ENCODE results near the gene ISG15. TPM values are rescaled to one million over a fixed set of nuclear protein-coding genes. Genes with fewer than 3 reads are reported as not detected.

The ISG15 gene
- polyA plus RNA-seq, 1 of the 3 experiments (the other 2 are of a cell fraction), result 28.6 TPM

DNA sequence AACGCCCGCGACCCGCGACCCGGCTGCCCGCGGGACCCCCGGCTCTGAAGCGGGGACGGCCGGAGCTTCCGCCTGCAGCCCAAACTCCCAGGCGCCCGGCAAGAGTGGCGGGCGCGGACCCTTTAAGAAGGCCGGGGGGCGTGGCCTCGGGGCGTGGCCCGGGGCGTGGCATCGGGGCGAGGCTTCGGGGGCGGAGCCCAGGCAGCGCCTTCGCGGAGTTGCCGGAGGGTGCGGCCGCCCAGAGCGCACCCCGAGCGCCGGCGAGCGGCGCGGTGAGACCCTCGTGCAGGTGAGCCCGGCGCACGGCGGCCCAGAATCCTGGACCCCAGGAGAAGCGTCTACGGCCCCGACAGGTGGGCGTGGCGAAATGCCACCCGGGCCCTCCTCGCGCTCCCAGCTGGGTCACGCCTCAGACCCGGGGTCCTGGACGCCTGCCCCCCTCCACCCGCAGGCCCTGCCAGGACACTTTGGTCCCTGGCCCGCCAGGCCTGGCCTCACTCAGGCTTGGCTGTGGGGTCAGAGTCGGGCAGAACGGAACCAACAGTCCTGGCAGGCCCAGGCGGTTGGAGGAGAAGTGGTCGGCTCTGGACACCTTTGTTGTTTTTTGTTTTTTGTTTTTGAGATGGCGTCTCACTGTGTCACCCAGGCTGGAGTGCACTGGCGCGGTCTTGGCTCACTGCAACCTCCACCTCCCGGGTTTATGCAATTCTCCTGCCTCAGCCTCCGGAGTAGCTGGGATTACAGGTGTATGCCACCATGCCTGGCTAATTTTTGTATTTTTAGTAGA lies 46.4 kb downstream of the ISG15 start:
- Histone ChIP-seq H3K79me2 (ENCODE audit: insufficient read depth) (no peaks in the 10 kb centered on the region), H4K20me1 (ENCODE audit: insufficient read depth) (peaks cover 6% of the 10 kb centered on the region; the same call in 1 of the 2 replicates), H3F3A (replicated peaks; ENCODE audit: insufficient read depth) (peaks cover 3% of the 10 kb centered on the region), H3K9me3 (no peaks in the 10 kb centered on the region), H3K27me3 (ENCODE audit: insufficient read depth) (peaks cover 20% of the 10 kb centered on the region; the same call in 1 of the 2 replicates), H3K4me2 (peak overlapping the region; percentile 69), H3K9me2 (no peaks in the 10 kb centered on the region), H3K4me1 (ENCODE audit: control insufficient read depth in 1 of 2, insufficient read depth in 2 of 2, low read depth in 1 of 2, low read length in 1 of 2) (peaks cover 0 to 6% of the 10 kb centered on the region in 2 experiments; a peak in 1 of 4 replicates), H3K36me3 (replicated peaks in 1 of 2; ENCODE audit: control insufficient read depth in 1 of 2, insufficient read depth in 2 of 2, low read length in 1 of 2) (no peaks in the 10 kb centered on the region), H3K27ac (ENCODE audit: low read depth in 2 of 2, low read length in 1 of 2) (no peak overlapping the region), H2AFZ (ENCODE audit: low read depth) (no peak overlapping the region), H3K9ac (no peak overlapping the region), H3K4me3 (ENCODE audit: low read depth in 2 of 2, low read length in 1 of 2) (peak overlapping the region; percentile 51 to 56)
- WGBS (ENCODE audit: low lambda C conversion rate), result 0% methylated on average over 9 of the region's 69 CpGs
- TF ChIP-seq, protein P1, sequence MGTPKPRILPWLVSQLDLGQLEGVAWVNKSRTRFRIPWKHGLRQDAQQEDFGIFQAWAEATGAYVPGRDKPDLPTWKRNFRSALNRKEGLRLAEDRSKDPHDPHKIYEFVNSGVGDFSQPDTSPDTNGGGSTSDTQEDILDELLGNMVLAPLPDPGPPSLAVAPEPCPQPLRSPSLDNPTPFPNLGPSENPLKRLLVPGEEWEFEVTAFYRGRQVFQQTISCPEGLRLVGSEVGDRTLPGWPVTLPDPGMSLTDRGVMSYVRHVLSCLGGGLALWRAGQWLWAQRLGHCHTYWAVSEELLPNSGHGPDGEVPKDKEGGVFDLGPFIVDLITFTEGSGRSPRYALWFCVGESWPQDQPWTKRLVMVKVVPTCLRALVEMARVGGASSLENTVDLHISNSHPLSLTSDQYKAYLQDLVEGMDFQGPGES (IDR thresholded peaks at IDR 0.05; ENCODE audit: low read depth, low read length), result no peak
- TF ChIP-seq RXRA (IDR thresholded peaks at IDR 0.05; ENCODE audit: borderline replicate concordance, low read depth) (no peak), CHD2 (IDR thresholded peaks at IDR 0.05; ENCODE audit: low read length, partially characterized antibody) (no peak), SIN3A (IDR thresholded peaks at IDR 0.05; ENCODE audit: borderline replicate concordance, low read depth, low read length) (no peak), TAF1 (IDR thresholded peaks at IDR 0.05; ENCODE audit: borderline replicate concordance, low read depth, low read length) (no peak), JUND (IDR thresholded peaks at IDR 0.05) (no peak), RCOR1 (IDR thresholded peaks at IDR 0.05; ENCODE audit: low read length) (no peak), SMC3 (IDR thresholded peaks at IDR 0.05; ENCODE audit: low read depth, low read length) (no peak), YY1 (IDR thresholded peaks at IDR 0.05; ENCODE audit: low read depth) (no peak), GABPA (IDR thresholded peaks at IDR 0.05; ENCODE audit: low read depth) (no peak)
- TF ChIP-seq, protein P2, sequence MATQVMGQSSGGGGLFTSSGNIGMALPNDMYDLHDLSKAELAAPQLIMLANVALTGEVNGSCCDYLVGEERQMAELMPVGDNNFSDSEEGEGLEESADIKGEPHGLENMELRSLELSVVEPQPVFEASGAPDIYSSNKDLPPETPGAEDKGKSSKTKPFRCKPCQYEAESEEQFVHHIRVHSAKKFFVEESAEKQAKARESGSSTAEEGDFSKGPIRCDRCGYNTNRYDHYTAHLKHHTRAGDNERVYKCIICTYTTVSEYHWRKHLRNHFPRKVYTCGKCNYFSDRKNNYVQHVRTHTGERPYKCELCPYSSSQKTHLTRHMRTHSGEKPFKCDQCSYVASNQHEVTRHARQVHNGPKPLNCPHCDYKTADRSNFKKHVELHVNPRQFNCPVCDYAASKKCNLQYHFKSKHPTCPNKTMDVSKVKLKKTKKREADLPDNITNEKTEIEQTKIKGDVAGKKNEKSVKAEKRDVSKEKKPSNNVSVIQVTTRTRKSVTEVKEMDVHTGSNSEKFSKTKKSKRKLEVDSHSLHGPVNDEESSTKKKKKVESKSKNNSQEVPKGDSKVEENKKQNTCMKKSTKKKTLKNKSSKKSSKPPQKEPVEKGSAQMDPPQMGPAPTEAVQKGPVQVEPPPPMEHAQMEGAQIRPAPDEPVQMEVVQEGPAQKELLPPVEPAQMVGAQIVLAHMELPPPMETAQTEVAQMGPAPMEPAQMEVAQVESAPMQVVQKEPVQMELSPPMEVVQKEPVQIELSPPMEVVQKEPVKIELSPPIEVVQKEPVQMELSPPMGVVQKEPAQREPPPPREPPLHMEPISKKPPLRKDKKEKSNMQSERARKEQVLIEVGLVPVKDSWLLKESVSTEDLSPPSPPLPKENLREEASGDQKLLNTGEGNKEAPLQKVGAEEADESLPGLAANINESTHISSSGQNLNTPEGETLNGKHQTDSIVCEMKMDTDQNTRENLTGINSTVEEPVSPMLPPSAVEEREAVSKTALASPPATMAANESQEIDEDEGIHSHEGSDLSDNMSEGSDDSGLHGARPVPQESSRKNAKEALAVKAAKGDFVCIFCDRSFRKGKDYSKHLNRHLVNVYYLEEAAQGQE (IDR thresholded peaks at IDR 0.05; ENCODE audit: low read depth, low read length), result no peak
- TF ChIP-seq, protein P3, sequence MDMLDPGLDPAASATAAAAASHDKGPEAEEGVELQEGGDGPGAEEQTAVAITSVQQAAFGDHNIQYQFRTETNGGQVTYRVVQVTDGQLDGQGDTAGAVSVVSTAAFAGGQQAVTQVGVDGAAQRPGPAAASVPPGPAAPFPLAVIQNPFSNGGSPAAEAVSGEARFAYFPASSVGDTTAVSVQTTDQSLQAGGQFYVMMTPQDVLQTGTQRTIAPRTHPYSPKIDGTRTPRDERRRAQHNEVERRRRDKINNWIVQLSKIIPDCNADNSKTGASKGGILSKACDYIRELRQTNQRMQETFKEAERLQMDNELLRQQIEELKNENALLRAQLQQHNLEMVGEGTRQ (IDR thresholded peaks at IDR 0.05; ENCODE audit: borderline replicate concordance, low read depth, low read length), result no peak
- TF ChIP-seq, protein P4, sequence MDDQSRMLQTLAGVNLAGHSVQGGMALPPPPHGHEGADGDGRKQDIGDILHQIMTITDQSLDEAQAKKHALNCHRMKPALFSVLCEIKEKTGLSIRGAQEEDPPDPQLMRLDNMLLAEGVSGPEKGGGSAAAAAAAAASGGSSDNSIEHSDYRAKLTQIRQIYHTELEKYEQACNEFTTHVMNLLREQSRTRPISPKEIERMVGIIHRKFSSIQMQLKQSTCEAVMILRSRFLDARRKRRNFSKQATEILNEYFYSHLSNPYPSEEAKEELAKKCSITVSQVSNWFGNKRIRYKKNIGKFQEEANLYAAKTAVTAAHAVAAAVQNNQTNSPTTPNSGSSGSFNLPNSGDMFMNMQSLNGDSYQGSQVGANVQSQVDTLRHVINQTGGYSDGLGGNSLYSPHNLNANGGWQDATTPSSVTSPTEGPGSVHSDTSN (IDR thresholded peaks at IDR 0.05), result no peak
- POLR2A ChIA-PET, result interaction anchor here (1.0 kb wide), 1 partner anchor 54 kb away, joined by 3 read pairs; no protein-coding TSS in a partner anchor
- CTCF ChIA-PET, result interaction anchor here (0.7 to 15.4 kb wide), 14 partner anchors 9 to 232 kb away, joined by 3 to 216 read pairs (median 5); partner anchors contain the start of genes ISG15 and PERM1
- DNase-seq, result peak; percentile 96
